HG03175 (cell line): ENCODE results near the gene ARID1B.

Experiments used
- ATAC-seq: cut with Tn5 transposase; IDR thresholded peaks from one replicate; pipeline ENCODE4 v1.9.1; 2021; ENCODE audit warnings: mild to moderate bottlenecking, moderate library complexity; ENCODE audit not compliant: unreplicated experiment

The ARID1B gene

DNA sequence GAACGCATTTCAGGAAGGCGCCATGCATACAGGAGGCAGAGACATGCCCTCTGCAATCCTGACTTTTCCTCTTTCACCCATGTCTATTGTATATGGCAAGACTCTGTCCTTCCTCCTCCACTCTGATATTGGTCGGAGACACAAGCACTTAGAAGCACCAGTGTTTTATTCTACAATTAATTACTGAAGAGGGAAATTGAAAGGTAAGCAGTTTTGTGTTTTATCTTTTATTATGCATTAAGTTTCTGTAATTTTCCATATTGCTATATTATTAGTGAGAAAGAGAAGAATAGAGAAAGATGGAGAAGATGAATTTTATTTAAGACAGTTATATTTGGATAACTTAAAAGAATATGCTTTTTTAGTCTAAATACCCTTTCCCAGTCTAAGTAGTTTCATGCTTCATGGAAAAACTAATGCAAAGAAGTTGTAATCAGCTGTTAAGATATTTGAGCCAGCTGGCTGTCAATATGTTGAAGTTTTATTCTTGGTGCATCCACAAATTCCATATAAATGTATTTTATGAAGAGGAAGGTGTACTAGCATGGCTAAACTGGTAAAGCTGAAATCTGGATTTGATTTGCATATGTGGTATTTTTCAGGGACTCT is 13.6 kb downstream of the ARID1B start:
- no peak for ATAC-seq

DNA sequence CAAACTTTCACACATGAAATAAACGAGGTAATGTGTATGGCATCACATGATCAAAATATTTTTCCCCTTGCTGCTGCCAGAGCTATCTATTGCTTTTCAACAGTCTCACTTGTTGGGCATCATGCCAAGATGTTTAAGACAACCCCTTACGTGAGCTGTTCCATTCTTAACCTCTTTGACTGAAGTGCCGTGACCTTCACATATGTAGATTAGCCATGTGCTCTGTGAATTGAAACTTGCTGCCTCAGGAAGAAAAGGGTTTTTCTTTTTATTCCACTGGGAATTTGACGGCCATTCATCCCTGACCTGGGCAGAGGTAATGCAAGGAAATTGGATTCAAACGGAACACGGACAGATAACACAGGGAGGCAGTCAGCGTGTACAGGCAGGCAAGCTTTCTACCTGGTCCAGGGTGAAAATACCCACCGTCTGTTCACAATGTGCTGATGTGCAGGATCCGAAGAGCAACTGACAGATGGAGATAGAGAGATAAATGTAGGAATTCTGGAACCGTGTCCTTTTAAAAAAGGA is 14.2 kb downstream of the ARID1B start:
- ATAC-seq = peak; percentile 69

DNA sequence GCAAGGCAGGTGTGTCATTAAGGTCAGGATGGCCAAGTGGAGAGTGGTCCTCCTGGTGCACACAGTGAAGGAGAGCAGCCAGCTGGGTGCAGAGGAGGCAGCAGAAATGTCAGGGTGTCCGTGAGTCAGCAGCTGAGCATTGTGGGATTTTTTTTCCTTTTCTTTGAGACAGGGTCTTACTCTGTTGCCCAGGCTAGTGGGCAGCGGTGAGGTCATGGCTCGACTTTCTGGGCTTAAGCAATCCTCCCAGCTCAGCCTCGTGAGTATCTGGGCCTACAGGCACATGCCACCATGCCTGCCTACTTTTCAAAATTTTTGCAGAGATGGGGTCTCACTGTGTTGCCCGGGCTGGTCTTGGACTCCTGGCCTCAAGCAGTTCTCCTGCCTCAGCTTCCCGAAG is 16.0 kb downstream of the ARID1B start:
- ATAC-seq = no peak

DNA sequence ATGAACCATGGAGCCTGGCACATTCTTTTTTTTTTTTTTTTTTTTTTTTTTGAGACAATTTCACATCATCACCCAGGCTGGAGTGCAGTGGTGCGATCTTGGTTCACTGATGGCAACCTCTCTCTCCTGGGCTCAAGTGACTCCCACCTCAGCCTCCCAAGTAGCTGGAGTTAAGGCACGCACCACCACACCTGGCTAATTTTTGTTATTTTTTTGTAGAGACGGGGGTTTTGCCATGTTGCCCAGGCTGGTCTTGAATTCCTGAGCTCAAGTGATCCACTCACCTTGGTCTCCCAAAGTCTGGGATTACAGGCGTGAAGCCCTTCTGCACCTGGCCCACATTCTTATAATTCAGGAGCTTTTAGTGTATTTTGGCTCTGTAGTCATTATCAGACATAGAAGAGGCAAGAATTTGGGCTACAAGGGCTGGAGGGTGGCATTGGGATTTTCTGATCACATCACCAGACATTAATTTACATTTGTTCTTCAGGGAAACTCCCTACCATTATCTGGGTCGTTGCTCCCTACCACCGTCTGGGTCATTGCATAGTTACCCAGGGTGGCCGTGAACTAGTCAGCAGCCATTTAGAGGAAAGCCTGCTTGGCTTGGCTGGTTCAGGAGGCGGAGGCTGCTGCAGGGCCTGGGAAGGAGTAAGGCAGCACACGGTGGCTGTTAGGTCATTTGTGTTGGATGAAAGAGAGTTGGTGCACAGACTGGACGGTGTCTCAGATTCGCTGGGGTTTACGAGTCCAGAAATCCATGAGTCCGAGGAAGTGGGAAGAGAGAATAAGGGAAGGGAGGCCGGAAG is 17.6 kb downstream of the ARID1B start:
- ATAC-seq = peak; percentile 48

DNA sequence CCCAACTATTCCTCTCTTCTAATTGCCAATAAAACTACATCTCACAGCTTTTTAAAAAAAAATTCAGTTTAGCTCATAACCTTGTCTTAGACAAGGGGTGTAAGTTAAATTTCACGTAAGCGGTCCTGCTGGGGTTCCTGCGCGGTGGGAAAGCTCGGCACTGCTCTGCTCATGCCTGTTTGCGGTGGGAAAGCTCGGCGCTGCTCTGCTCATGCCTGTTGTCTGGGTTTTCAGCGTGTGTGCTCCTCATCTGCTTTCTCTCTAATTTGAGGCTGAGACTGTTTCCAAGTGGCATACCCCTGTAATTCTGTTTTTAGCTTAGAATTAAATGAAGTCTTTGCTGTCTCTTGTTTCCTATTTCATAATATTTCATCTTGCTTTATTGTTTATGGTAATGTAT is 18.6 kb downstream of the ARID1B start:
- no peak for ATAC-seq

DNA sequence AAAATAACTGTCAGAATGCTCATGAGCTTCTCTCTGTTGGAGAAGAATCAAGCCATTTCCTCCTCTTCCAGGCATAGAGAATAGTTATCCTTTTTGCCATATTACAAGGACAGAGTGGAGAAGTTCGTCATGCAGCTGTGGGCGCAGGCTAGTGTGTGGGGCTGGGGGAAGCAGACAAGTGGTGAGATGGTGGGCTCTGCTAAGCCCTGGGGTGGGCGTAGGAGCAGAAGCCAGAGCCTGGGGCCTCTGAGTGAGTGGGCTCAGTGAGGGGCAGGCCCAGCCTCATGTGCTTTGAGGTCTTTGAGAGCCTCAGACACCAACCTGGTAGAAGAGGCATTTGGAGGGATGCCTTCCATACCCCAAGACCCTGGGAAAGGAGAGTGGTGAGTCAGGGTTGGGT is 19.4 kb downstream of the ARID1B start:
- ATAC-seq = no peak

DNA sequence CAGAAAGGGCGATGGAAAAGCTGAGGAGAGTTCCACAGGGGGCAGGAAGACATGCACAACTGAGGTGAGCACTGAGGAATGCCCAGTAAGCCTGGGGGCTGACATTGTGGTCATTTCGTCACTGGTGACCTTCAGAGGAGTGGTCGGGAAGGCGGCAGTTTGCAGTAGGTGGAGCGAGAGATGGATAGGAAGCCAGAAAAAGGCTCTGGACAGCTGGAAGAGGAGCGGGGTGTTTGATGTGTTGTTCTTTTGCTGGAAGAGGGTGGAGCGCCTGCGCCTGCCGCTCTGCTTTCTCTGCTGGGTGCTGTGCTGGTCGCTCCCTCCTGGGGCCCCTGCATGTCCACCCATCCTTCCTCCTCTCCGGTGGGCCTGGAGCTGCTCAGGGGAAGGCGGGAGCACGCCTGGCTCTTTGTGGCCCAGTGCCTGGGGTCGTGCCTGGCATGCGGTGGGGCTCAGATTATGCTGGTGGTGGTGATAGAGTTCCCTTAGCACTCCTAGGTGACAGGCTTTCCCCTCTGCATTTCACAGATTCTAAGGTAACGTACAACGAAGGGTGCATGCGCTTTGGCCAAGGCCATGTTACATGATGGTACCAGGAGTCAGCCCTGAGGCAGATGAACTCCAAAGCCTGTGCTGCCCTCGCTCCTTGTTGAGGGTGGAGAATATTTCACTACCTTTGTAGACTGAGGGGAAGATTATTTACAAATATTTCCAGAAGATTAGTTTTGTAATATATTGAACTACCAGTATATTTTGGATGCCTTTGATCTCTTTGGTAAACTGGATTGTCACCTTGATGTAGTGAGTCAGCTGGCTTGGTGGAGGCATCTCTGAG is 20.9 kb downstream of the ARID1B start:
- ATAC-seq = no peak

DNA sequence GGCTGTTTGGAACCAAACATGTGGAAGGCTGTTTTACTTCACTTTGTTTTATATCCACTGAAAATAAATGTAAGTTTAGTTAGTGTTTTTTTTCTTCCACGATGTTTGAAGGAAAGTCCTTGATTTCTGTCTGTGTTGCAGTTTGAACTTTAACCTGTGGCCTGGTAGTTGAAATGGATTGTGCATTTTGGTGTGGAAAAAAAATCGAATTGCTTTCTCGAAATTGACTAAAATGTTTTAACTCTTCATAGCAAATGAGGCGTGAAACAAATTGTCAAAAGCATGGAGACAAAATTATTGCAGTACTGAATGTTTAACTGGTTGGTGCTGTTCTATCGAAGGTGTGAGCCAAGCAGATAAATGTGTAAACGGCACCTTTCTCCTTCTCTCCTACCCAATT is 24.5 kb downstream of the ARID1B start:
- no peak for ATAC-seq

DNA sequence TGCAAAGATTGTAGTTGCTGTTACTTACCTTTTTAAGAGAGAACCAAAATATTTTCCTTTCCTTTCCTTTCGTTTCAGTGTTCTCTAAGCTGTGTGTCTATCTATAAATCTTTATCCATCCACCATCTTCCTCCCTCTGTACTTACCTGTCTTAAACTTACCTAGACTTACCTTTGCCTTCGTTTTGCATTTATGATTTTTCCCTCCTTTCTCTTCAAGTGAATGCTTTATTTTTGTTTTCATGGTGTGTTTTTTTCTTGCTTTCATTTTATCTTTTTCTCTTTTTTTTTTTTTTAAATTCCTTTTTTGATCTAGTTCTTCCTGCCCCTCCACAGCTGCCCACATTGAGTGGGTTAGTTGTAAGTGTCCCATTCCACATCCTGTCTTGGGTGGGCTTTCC is 26.2 kb downstream of the ARID1B start:
- no peak for ATAC-seq

DNA sequence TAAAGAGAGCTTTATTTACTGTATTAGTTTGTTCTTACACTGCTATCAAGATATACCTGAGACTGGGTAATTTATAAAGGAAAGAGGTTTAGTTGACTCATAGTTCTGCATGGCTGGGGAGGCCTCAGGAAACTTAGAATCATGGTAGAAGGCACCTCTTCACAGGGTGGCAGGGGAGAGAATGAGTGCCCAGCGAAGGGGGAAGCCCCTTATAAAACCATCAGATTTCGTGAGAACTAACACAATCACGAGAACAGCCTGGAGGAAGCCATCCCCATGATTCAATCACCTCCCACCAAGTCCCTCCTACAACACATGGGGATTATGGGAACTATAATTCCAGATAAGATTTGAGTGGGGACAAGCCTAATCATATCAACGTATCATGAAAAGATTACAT is 27.2 kb downstream of the ARID1B start:
- ATAC-seq = no peak

DNA sequence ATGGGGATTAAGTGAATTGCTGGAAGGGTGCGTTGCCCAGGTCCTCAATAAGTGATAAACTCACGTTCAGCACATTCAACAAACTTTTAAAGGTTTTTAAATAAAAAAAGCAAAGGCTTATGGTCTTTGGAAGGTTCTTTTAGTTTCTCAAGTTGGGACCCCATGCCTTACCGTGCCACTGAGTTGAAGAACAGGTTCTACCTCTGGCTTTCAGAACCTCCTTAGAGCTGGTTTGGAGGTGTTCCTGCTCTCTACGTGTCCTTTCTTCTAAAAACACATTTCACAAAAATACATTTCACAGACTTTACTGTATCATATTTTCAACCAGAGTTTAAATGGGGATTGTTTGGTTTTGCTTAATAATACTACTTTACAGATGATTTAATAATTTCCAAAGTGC is 29.0 kb downstream of the ARID1B start:
- no peak for ATAC-seq

DNA sequence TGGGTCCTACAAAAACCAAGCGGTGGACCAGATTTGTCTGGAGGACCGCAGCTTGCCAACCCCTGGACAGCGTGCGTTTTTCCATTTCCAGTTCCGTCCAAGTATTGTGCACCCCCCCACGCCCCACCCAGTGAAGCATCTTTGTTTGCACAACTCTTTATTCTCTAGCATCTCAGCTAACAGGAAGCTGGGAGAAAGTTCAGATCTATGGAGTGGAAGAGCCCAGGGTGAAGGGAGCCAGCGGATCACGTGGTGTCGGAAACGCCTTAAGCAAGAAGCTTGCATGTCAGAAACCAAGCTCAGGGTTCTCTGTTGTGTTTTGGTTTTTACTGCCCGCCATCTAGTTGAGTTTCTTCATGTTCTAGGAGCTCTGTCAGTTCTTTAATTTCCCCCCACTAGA is 29.9 kb downstream of the ARID1B start:
- ATAC-seq = no peak

DNA sequence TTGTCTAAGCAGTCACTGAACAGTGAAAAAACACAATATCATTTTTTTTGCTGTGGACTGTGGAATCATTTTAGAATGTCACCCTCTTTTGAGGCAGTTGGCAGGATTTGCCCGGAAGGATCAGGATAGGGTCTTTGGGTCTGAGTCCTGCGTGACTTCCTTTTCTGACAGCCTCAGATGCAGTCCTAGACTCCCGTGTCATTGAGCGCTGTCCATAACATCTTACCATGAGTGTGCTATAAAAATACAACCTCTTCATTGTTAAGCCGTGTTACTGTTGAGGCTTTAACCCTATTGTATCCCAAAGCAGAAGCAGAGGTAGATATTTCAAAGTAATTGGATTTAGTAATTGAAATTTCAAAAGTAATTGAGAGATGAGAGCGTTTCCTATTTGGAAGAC is 30.6 kb downstream of the ARID1B start:
- no peak for ATAC-seq

DNA sequence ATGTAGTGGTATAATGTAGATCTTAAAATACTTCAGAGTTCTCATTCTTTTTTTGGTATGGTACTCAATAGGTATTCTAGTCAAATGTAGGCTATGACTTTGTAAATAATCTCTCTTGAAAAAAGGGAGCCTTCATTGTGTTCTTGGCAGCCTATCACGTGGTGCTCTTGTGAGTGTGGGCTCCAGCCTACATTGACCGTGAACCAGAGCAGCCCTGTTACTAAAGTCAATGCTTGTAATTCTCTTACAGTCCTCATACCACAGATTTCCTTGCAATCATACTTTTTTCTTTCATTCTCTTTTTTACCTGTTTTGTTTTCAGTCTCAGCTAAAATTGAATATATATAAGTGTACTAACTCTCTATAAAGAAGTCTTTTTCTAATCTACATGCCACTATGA is 31.1 kb downstream of the ARID1B start:
- ATAC-seq = no peak

DNA sequence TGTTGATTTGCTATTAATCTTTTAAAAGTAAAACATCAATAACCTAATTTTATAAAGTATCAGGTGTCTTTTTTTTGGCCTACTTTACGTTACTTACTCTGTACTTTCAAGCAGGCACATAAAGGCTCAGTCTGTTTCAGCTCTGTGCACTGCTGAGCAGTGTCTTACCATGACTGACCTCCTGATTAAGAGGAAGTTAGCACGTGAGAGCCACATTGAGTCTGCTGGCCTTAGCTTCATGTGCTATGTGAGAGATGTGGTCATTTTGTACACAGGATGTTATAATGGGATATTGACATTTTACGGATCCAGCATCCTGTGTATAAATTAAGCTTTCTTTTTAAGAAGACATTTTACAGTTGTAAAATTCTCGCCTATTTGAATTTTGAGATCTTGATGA is 31.9 kb downstream of the ARID1B start:
- ATAC-seq = peak; percentile 96

DNA sequence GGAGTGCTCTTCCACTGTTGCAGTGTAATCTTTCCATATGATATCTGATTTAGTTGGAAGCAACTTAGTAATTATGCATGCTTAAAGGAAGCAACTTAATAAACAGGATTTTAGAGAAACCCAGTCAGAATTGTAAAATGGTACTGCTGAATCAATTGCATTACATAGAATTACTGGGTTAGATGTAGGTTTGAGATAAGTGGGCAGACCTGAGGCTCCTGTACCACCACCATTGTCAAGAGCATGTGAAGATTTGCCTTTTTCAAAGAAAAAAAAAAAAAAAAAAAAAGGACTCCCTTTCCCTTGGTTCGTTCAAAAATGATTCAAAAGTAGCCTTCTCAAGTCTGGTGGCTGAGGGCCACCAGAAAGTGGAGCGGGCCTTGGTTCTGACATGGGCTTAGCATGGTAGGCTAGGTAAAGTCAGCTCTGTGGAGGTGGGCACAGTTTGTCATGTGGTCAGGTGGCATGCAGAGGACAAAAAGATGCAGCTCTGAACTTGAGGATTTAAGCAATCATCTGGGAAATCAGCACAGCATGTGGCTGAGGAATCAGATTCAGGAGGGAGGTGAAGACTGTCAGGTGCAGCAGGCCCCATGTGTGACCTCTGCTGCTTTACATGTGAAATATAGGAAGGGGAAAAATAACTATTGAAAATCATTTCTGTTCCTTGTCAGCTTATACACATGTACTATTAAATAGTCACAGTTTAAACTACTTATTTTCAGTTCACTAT is 32.4 kb downstream of the ARID1B start:
- no peak for ATAC-seq

DNA sequence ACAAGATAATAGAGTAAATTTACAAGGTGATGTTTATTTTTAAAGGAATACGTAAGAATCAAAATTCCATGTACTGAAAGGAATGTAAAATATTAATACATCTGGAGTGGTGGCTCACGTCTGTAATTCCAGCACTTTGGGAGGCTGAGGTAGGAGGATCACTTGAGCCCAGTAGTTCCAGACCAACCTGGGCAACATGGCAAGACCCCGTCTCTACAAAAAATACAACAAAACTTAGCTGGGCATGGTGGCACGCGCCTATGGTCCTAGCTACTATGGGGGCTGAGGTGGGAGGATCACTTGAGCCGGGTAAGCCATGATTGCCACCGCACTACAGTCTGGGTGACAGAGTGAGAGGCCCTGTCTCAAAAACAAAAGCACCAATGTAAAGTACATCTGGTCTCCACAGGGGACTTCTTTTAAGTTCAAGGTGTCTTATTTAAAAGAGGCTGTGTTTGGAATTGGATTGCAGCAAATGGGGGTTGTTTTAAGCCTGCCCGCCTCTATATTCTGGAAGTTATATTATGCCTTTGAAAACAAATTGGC is 36.9 kb downstream of the ARID1B start:
- no peak for ATAC-seq

DNA sequence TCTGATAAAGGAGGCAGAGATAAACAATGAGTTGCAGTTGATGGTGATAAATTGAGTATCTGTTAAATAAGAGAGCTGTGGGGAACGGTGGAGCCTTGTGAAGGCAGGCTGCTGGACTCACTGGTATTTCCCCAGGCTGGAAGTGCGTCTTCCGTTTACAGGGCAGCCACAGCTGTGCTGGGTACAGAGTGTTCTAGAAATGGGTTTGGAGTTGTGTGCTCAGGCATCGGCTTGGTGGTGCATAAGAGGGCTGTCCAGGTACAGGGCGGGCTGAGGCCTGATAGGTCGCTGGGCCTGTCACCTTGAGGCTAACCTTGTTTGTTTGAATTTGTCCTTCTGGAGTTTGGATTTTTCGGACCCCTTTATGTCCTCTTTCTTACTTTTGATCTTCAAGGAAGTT is 39.3 kb downstream of the ARID1B start:
- ATAC-seq = no peak

DNA sequence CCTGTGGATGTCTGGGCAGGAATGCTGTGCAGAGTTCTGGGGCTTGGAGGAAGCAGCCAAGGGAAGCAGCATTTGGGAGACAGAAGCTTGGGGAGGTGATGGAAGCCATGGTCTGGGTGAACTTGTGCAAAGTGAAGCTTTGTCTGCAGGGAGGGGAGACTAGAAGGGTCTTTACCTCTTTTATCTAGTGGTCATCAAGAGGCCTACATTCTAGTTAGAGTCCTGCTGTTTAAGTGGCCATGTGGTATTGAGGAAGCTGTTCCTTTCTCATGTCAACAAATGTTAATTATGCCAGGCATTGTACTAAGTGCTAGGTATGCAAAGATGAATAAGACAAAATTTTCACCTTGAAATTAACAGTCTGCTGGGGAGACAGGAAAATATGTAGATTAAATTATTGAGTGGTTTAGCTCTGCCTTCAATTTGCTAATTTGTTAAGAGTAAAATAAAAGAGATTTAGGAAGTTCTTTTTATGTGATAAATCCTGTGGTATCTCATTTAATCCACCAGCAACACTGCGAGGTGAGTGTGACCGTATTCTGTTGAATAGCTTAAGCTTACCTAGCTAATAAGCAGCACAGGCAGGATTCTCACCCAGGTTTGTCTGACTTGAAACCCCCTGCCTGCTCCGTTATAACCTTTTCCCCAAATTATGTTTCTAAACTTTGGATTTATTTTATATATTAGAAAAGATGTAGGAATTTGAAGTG is 43.1 kb downstream of the ARID1B start:
- ATAC-seq = no peak

DNA sequence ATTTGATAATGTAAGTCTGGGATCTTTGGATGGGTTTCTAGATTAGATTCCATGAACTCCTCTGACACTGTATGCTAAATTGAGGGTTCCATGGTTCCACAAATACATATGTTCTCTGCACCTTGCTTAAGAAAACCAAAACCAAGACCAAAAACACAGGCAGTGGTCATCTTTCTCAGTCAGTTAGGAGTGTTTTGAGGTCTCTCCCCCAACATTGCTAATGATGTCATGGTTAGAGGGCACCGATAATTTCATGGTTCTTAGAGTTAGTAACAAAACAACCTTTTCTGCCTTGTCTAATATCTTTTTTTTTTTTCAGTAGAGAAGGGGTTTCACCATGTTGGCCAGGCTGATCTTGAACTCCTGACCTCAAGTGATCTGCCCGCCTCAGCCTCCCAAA is 44.5 kb downstream of the ARID1B start:
- no peak for ATAC-seq
